MM.1S (cell line): ENCODE measurements around the gene MIA2.
"Not testable (repeated sequence)": the region's sequence is repeated elsewhere in the genome, so short reads cannot be mapped to it uniquely, and the experiment has no call there.

Source experiments
- CTCF ChIP-seq: fragments of 300-600 bp; sonication (generic); IDR thresholded peaks from 2 replicates; pipeline ENCODE4 v1.5.1; 2016; ENCODE audit warnings: antibody characterized with exemption, low read length, mixed read lengths
- EZH2 ChIP-seq: fragments of 300-600 bp; sonication (generic); optimal IDR thresholded peaks from 2 replicates; pipeline ENCODE3; 2017; ENCODE audit warnings: low read depth, mild to moderate bottlenecking, antibody characterized with exemption, low read length, mixed read lengths

DNA sequence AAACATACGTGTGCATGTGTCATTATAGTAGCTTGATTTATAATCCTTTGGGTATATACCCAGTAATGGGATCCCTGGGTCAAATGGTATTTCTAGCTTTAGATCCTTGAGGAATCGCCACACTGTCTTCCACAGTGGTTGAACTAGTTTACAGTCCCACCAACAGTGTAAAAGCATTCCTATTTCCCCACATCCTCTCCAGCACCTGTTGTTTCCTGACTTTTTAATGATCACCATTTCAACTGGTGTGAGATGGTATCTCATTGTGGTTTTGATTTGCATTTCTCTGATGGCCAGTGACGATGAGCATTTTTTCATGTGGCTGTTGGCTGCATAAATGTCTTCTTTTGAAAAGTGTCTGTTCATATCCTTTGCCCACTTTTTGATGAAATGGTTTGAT, 26.4 kb downstream of the MIA2 start:
- not testable (repeated sequence) for TF ChIP-seq CTCF, EZH2
